Liver (tissue), 9 donors: ENCODE data around the gene PLA2G4E. TPM values are rescaled to one million over a fixed set of nuclear protein-coding genes. Genes with fewer than 3 reads are reported as not detected.

ENCODE experiments used
- DNase-seq: peaks from one replicate; pipeline ENCODE4 v3.0.0-alpha.2; 2017; ENCODE audit warnings: low spot score
- H3K27ac ChIP-seq, 2 donors: one replicate each; pipeline ENCODE4 v1.7.0; 2013; ENCODE audit warnings: inconsistent platforms in 2 of 2, low read length in 2 of 2, control low read depth in 1 of 2, low read depth in 1 of 2, mild to moderate bottlenecking in 1 of 2
- H3K27me3 ChIP-seq, 4 donors: one replicate each; pipeline versions ENCODE4 v1.6.1 to v1.7.0; 2013; ENCODE audit warnings: low read length in 3 of 4, inconsistent platforms in 1 of 4, mild to moderate bottlenecking in 1 of 4, moderate library complexity in 1 of 4; ENCODE audit not compliant: control insufficient read depth in 4 of 4, insufficient read depth in 4 of 4
- H3K36me3 ChIP-seq, 4 donors: one replicate each; pipeline versions ENCODE4 v1.6.1 to v1.7.0; 2013; ENCODE audit warnings: low read length in 3 of 4, mild to moderate bottlenecking in 3 of 4, low read depth in 1 of 4, moderate library complexity in 1 of 4; ENCODE audit not compliant: control insufficient read depth in 4 of 4, insufficient read depth in 3 of 4
- H3K4me1 ChIP-seq, 4 donors: one replicate each; pipeline versions ENCODE4 v1.6.1 to v1.7.0; 2013; ENCODE audit warnings: low read length in 3 of 4, mild to moderate bottlenecking in 3 of 4, moderate library complexity in 1 of 4; ENCODE audit not compliant: control insufficient read depth in 4 of 4, insufficient read depth in 4 of 4
- H3K4me3 ChIP-seq, 3 donors: one replicate each; pipeline versions ENCODE4 v1.6.1 to v1.7.0; 2013; ENCODE audit warnings: low read length in 3 of 3, control low read depth in 1 of 3, low read depth in 1 of 3, mild to moderate bottlenecking in 1 of 3
- H3K9ac ChIP-seq, 2 donors: one replicate each; pipeline ENCODE4 v1.7.0; 2013; ENCODE audit warnings: low read length in 2 of 2, mild to moderate bottlenecking in 2 of 2, moderate library complexity in 2 of 2, control low read depth in 1 of 2, low read depth in 1 of 2
- H3K9me3 ChIP-seq, 4 donors: one replicate each; pipeline versions ENCODE4 v1.6.1 to v1.7.0; 2013; ENCODE audit warnings: low read length in 3 of 4; ENCODE audit not compliant: control insufficient read depth in 4 of 4
- EGR1 ChIP-seq, 2 donors: IDR thresholded peaks; 2 replicates each; pipeline ENCODE4 v1.6.1; 2016 to 2018; ENCODE audit warnings: antibody characterized with exemption in 2 of 2, low read depth in 2 of 2
- FOXA1 ChIP-seq: IDR thresholded peaks from 2 replicates; pipeline ENCODE4 v1.6.1; 2016; ENCODE audit warnings: antibody characterized with exemption
- GABPA ChIP-seq, 2 donors: IDR thresholded peaks in 1 of 2; conservative IDR thresholded peaks in 1 of 2; 2 replicates each; pipeline ENCODE4 v1.6.1; 2016; ENCODE audit warnings: antibody characterized with exemption in 2 of 2, mild to moderate bottlenecking in 1 of 2, moderate library complexity in 1 of 2
- HNF4G ChIP-seq: IDR thresholded peaks from 2 replicates; pipeline ENCODE4 v1.6.1; 2016; ENCODE audit warnings: antibody characterized with exemption
- JUND ChIP-seq, 2 donors: IDR thresholded peaks; 2 replicates each; pipeline ENCODE4 v1.6.1; 2016; ENCODE audit warnings: antibody characterized with exemption in 2 of 2
- NR2F2 ChIP-seq: IDR thresholded peaks from 2 replicates; pipeline ENCODE4 v1.6.1; 2016; ENCODE audit warnings: antibody characterized with exemption
- RAD21 ChIP-seq, 2 donors: IDR thresholded peaks; 2 replicates each; pipeline ENCODE4 v1.6.1; 2016; ENCODE audit warnings: antibody characterized with exemption in 2 of 2, mild to moderate bottlenecking in 2 of 2
- TAF1 ChIP-seq: conservative IDR thresholded peaks from 2 replicates; pipeline ENCODE4 v1.6.1; 2016; ENCODE audit warnings: antibody characterized with exemption, mild to moderate bottlenecking
- WGBS: extraction: QIAGEN DNeasy Blood & Tissue Kit; methylation state at CpG from one replicate; pipeline ENCODE4 v1.1.7; 2013; 5-methylcytosine and 5-hydroxymethylcytosine counted together
- polyA plus RNA-seq, 2 donors: library from polyadenylated mRNA; stranded (reverse) in 1 of 2; unstranded in 1 of 2; fragments of 200-250 nt in 1 of 2; fragments of >200 nt in 1 of 2; fragmentation: Nextera tagmentation in 1 of 2; extraction: Ambion mirVana in 1 of 2; gene quantifications; one replicate each; pipeline versions ENCODE4 v1.2.1 to v1.2.3, GENCODE V29; 2013 to 2015
- total RNA-seq, 2 donors: library from RNA; depleted of rRNA; stranded (reverse); fragments of >200 nt; gene quantifications; one replicate each; pipeline ENCODE4 v1.2.3, GENCODE V29; 2014
- TF ChIP-seq, protein P1 (sequence below): fragments of 150-350 bp; IDR thresholded peaks from 2 replicates; pipeline ENCODE4 v1.5.1; 2017; ENCODE audit warnings: improper control_type of control experiment, low read depth, low read length; ENCODE audit not compliant: missing input control
- TF ChIP-seq, protein P2 (sequence below): IDR thresholded peaks from 2 replicates; pipeline ENCODE4 v1.6.1; 2016; ENCODE audit warnings: antibody characterized with exemption
- TF ChIP-seq, protein P3 (sequence below): IDR thresholded peaks from 2 replicates; pipeline ENCODE4 v1.6.1; 2016; ENCODE audit warnings: antibody characterized with exemption
- TF ChIP-seq, protein P4 (sequence below): IDR thresholded peaks from 2 replicates; pipeline ENCODE4 v1.6.1; 2016; ENCODE audit warnings: antibody characterized with exemption, mild to moderate bottlenecking
- donor health status: healthy.
- donor health status: healthy.
- donor health status: healthy.
- donor health status: healthy.
- donor health status: healthy.

PLA2G4E gene
- total and polyA plus RNA-seq, 4 donors: not detected

DNA sequence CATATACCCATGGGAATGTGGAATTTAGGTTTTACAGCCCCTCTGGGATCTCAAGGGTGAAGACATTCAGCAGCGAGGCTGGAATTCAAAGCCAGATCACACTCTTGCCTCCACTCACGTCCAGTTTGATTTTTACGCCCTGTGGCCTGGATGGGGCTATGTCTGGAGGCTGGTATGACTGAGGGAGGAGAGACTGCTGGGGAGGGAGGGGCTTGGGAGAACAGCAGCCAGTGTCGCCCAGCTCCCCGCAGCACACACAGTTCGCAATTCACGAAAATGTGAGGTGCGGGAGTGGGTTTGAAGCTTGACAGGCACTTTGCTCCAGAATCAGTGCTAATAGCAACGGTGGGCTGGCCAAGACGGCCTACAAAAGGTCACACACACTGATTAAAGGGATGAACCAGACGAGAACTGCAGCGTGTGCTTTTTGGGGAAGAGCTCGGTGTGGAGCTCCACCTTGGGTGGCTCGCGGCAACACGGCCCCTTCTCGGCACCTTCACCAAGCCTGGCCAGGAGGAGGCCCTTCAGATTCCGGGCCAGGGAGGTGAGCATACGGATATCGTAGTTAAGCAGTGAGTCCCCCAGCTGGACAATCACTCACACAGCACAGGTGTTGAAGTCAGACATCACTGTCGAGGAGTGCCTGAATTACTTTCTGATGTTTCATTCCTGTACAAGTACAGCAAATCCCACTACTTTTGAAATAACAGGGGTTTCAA is 64.9 kb downstream of the PLA2G4E start:
- H3K36me3 ChIP-seq: peaks cover 0 to 8% (median 3%) of the 10 kb centered on the region in 4 donors
- no peak overlapping the region for H3K9ac ChIP-seq
- 63% methylated on average over 21 of the region's 21 CpGs for WGBS
- no peak overlapping the region for H3K4me3 ChIP-seq
- no peaks in the 10 kb centered on the region for H3K27me3 ChIP-seq
- H3K4me1 ChIP-seq: peaks cover 4 to 41% (median 10%) of the 10 kb centered on the region in 4 donors
- no peak for TF ChIP-seq JUND (IDR thresholded peaks at IDR 0.05)
- TF ChIP-seq, protein P1, sequence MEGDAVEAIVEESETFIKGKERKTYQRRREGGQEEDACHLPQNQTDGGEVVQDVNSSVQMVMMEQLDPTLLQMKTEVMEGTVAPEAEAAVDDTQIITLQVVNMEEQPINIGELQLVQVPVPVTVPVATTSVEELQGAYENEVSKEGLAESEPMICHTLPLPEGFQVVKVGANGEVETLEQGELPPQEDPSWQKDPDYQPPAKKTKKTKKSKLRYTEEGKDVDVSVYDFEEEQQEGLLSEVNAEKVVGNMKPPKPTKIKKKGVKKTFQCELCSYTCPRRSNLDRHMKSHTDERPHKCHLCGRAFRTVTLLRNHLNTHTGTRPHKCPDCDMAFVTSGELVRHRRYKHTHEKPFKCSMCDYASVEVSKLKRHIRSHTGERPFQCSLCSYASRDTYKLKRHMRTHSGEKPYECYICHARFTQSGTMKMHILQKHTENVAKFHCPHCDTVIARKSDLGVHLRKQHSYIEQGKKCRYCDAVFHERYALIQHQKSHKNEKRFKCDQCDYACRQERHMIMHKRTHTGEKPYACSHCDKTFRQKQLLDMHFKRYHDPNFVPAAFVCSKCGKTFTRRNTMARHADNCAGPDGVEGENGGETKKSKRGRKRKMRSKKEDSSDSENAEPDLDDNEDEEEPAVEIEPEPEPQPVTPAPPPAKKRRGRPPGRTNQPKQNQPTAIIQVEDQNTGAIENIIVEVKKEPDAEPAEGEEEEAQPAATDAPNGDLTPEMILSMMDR: peak; percentile 35
- peak; percentile 45 to 77 for TF ChIP-seq RAD21 (IDR thresholded peaks at IDR 0.05)
- H3K9me3 ChIP-seq: no peaks in the 10 kb centered on the region
- no peak overlapping the region for H3K27ac ChIP-seq
- no peak for DNase-seq

DNA sequence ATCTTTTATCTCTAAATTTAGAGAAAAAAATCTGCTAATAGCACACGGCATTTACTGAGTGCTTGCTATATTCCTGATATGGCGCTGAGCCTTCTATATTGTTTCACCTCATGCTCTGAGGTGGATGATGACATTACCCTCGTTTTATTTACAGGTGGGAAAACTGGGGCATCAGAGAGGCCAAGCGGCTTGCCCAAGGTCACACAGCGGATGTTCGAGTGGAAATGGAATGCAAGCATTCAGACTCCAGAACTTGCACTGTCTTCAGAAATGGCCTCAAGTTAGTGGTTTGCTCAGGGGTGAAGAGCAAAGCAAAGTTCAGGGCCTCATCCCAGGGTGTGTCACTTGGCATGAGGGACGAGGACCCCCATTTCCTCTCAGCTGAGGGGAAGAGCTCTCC is 65.7 kb downstream of the PLA2G4E start:
- H3K27ac ChIP-seq: no peak overlapping the region
- WGBS: 86% methylated on average over 7 of the region's 7 CpGs
- DNase-seq: no peak
- no peaks in the 10 kb centered on the region for H3K9me3 ChIP-seq
- peaks cover 4 to 39% (median 10%) of the 10 kb centered on the region in 4 donors for H3K4me1 ChIP-seq
- no peaks in the 10 kb centered on the region for H3K27me3 ChIP-seq
- no peak overlapping the region for H3K4me3 ChIP-seq
- peaks cover 0 to 8% (median 3%) of the 10 kb centered on the region in 4 donors for H3K36me3 ChIP-seq
- no peak overlapping the region for H3K9ac ChIP-seq
- TF ChIP-seq RAD21 (IDR thresholded peaks at IDR 0.05) (no peak), NR2F2 (no peak)

DNA sequence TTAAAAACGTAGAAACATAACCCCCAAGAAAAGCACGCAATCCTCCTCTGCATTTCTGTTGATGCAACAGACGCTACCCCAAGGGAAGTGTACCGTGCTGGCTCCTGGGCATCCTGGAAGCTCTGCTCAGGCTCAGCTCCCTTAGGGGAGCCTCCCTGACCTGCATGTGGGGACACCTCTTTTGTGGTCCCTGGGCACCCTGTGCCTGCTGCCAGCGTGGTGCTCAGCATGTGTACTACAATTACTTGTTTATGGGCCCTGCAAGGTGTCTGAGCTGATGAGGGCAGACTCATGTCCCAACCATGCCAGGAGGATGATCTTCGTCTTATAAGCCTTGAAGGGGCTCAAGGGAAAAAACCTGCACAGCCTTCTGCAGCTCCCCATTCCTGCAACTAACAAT is 66.8 kb downstream of the PLA2G4E start:
- TF ChIP-seq FOXA1: no peak
- TF ChIP-seq, protein P2, sequence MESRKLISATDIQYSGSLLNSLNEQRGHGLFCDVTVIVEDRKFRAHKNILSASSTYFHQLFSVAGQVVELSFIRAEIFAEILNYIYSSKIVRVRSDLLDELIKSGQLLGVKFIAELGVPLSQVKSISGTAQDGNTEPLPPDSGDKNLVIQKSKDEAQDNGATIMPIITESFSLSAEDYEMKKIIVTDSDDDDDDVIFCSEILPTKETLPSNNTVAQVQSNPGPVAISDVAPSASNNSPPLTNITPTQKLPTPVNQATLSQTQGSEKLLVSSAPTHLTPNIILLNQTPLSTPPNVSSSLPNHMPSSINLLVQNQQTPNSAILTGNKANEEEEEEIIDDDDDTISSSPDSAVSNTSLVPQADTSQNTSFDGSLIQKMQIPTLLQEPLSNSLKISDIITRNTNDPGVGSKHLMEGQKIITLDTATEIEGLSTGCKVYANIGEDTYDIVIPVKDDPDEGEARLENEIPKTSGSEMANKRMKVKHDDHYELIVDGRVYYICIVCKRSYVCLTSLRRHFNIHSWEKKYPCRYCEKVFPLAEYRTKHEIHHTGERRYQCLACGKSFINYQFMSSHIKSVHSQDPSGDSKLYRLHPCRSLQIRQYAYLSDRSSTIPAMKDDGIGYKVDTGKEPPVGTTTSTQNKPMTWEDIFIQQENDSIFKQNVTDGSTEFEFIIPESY: no peak
- TF ChIP-seq TAF1: no peak
- TF ChIP-seq, protein P3, sequence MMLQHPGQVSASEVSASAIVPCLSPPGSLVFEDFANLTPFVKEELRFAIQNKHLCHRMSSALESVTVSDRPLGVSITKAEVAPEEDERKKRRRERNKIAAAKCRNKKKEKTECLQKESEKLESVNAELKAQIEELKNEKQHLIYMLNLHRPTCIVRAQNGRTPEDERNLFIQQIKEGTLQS: no peak
- no peak for TF ChIP-seq EGR1 (IDR thresholded peaks at IDR 0.05; ENCODE audit: low read depth in 2 of 2)
- TF ChIP-seq, protein P4, sequence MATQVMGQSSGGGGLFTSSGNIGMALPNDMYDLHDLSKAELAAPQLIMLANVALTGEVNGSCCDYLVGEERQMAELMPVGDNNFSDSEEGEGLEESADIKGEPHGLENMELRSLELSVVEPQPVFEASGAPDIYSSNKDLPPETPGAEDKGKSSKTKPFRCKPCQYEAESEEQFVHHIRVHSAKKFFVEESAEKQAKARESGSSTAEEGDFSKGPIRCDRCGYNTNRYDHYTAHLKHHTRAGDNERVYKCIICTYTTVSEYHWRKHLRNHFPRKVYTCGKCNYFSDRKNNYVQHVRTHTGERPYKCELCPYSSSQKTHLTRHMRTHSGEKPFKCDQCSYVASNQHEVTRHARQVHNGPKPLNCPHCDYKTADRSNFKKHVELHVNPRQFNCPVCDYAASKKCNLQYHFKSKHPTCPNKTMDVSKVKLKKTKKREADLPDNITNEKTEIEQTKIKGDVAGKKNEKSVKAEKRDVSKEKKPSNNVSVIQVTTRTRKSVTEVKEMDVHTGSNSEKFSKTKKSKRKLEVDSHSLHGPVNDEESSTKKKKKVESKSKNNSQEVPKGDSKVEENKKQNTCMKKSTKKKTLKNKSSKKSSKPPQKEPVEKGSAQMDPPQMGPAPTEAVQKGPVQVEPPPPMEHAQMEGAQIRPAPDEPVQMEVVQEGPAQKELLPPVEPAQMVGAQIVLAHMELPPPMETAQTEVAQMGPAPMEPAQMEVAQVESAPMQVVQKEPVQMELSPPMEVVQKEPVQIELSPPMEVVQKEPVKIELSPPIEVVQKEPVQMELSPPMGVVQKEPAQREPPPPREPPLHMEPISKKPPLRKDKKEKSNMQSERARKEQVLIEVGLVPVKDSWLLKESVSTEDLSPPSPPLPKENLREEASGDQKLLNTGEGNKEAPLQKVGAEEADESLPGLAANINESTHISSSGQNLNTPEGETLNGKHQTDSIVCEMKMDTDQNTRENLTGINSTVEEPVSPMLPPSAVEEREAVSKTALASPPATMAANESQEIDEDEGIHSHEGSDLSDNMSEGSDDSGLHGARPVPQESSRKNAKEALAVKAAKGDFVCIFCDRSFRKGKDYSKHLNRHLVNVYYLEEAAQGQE: no peak
- TF ChIP-seq HNF4G: no peak
- TF ChIP-seq GABPA (IDR thresholded peaks at IDR 0.05 in 1 of 2, conservative IDR thresholded peaks at IDR 0.05 in 1 of 2): no peak
- TF ChIP-seq NR2F2: no peak
- Histone ChIP-seq H3K36me3 (peaks cover 0 to 8% (median 3%) of the 10 kb centered on the region in 4 donors), H3K9ac (no peak overlapping the region), H3K4me1 (peaks cover 4 to 32% (median 8%) of the 10 kb centered on the region in 4 donors), H3K27me3 (no peaks in the 10 kb centered on the region), H3K27ac (no peak overlapping the region), H3K9me3 (no peaks in the 10 kb centered on the region), H3K4me3 (no peak overlapping the region)
- no peak for DNase-seq
- WGBS: 94% methylated on average over 6 of the region's 6 CpGs
